GM21529 (cell line): ENCODE results near the gene COL23A1.
"Not testable (repeated sequence)": the region's sequence is repeated elsewhere in the genome, so short reads cannot be mapped to it uniquely, and the experiment has no call there.

Experiments used
- ATAC-seq: cut with Tn5 transposase; IDR thresholded peaks from one replicate; pipeline ENCODE4 v1.9.1; 2021; ENCODE audit not compliant: unreplicated experiment

COL23A1 gene

GRCh38 chr5:178314961-178315820, 275.0 kb downstream of the COL23A1 start:
- ATAC-seq, result no peak

DNA sequence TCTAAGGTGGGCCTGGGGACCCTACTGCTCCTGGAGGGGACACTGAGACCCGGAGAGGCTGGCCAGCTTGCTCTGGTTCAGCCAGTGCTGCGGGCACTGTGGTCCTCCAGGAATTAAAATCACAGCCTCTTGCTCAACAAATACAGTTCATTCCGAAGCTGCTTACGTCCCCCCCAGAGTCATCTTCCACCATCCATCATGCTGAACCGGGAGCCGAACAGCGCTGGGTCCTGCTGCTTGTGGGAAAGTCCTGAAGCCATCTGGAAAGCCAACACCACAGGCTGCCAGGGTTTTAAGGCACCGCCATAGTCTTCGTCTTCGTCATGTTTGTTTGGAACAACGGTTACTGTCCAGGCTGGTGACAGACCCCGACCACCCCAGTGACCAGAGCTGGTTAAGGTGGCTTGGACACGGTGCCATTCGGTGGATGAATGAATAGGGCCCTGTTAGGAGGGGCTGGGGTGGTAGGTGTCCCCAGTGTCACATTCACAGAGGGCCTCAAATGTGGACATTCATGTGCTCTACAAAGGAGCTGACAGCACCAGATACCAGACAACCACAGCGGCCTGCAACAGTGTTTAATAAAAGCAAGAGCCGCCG, 276.0 kb downstream of the COL23A1 start:
- ATAC-seq, result no peak

GRCh38 chr5:178313316-178313715, 276.9 kb downstream of the COL23A1 start:
- no peak for ATAC-seq

GRCh38 chr5:178312880-178313282, 277.3 kb downstream of the COL23A1 start:
- no peak for ATAC-seq

DNA sequence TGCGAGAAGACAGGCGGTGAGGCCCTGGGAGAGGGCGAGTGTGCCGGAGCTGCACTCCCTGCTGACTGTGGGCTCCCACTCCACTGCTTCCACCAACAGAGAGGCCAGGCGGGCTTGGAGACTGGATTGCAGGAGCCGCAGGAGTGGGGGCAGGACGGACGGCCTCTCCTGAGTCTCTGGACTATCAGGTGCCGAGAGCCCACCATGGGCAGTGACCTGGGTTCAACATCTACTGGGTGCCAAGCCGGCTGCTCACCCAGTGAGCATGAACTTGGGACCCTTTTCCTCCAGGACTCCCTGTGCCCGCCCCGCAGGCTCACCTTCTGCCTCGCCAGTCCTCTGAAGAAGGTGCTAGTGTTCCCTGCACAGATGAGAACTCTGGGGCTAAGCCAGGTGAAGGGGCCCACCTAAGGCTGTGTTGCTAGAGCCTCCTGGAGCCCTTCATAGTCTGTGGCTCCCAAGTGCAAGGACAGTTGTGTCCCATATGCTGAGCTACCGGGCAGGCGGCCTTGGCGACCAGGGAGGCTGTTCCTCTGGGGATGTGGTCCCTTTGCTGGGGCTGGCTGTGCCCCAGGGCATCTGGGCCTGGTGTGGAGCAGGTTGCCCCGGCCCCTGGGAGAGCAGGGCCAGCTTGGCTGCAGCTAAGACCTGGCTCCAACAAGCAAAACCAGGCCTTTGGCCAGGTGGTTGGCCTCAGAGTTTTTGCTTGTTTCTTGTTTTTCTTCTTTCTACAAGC, 279.9 kb downstream of the COL23A1 start:
- ATAC-seq, result no peak

GRCh38 chr5:178309271-178310013, 280.8 kb downstream of the COL23A1 start:
- ATAC-seq, result no peak

DNA sequence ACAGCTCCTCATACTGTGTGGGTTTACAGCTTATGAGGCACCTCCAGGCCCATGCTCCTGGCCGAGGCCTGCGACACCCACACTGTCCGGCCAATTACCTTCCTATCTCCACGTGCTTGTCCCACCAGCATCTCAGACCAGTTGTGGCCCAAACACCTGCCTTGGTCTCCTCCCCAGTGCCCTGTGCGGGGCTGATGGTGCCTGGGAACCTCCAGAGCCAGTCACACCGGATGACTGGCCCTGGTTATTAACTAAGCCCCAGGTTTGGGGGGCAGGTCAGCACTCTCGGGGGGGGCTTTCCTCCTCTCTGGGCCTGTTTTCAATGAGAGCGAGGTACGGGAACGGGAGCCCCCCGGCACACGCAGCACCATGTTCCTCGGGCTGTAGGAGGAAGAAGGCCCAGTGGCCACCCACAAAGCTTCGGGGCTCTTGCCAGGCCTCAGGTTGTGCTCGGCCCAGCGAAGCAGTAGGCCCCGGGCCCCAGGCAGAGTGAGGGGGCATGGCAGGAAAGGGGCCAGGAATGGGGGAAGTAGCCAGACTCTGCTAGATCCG, 281.6 kb downstream of the COL23A1 start:
- ATAC-seq, result no peak

GRCh38 chr5:178307267-178308045, 282.7 kb downstream of the COL23A1 start:
- no peak for ATAC-seq

DNA sequence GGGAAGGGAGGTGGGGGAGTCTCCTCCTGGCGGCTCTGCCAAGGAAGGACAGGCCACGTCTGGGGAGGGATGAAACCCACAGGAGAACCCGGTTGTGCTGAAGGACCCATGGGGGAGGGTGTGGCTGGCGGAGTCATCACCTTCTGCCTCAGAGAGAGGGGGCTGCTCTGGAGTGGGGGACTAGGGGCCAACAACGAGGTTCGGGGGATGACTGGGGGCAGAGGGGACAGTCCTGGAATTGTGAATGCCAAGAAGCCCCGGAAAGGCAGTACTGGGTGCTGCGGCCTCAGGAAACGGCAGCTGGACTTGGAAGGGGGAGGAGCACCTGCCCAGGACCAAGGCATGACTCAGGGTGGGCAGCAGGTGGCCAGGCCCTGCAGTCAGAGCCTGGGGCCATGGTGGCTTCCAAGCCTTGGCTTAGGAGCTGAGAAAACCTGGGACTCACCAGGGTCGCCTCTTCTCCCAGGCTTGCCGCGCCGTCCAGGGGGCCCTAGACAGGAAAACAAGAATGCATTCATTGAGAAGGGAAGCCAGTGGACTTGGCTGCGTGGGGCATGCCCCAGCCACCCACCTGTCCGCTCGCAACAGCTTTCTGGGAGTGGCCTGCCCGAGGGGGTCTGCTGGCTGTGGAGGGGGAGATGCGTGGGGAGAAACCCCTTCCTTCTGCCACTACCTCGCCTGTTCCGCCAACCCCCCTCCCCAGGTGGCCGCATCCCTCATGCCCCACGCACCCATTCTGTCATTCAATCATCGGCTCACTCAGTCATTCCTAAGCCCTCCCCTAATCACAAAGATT, 283.6 kb downstream of the COL23A1 start:
- ATAC-seq, result no peak

DNA sequence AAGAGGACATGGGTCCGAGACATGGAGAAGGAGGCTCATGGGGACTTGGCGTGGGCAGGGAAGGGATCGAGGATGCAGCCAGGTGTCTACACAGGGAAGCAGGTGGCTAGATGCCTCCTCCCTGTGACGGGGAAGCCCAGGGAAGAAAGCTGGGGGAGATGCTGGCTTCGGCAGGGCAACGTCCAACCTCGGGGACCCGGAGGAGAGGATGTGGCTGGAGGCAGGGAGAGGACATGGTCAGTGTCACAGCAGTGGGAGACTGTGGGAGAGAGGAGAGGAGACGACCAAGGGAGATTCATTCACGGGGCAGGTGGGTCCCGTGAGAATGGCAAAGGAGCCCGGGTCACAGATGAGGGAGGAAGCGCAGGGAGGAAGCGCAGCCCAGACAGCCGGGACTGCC, 284.4 kb downstream of the COL23A1 start:
- ATAC-seq, result no peak

GRCh38 chr5:178304761-178305645, 285.2 kb downstream of the COL23A1 start:
- no peak for ATAC-seq

DNA sequence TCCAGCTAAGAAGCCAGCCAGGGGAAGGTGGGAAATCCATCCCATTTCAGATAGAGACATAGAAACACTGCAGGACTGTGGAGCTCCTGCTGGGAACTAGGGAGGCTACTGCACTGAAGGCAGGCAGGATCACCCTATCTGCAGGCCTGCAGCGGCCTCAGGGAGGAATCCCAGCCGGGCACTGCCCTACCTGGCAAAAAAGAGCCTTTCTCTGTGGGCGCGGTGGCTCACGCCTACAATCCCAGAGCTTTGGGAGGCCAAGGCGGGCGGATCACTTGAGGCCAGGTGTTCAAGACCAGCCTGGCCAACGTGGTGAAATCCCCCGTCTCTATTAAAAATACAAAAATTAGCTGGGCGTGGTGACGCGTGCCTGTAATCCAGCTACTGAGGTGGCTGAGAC, 286.2 kb downstream of the COL23A1 start:
- ATAC-seq, result no peak

GRCh38 chr5:178302321-178302720, 287.9 kb downstream of the COL23A1 start:
- not testable (repeated sequence) for ATAC-seq

DNA sequence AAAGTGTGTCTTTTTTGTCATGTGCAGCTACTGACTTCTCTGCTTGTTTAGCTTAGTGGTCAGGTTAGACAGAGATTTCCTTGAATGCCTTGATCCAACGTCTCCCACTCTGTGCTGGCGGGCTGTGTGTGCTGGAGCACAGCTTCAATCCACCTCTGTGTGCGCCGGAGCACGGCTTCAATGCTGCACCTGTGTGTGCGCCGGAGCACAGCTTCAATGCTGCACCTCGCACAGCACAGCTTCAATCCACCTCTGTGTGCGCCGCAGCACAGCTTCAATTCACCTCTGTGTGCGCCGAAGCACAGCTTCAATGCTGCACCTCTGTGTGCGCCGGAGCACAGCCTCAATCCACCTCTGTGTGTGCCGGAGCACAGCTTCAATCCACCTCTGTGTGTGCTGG, 288.6 kb downstream of the COL23A1 start:
- ATAC-seq, result no peak

DNA sequence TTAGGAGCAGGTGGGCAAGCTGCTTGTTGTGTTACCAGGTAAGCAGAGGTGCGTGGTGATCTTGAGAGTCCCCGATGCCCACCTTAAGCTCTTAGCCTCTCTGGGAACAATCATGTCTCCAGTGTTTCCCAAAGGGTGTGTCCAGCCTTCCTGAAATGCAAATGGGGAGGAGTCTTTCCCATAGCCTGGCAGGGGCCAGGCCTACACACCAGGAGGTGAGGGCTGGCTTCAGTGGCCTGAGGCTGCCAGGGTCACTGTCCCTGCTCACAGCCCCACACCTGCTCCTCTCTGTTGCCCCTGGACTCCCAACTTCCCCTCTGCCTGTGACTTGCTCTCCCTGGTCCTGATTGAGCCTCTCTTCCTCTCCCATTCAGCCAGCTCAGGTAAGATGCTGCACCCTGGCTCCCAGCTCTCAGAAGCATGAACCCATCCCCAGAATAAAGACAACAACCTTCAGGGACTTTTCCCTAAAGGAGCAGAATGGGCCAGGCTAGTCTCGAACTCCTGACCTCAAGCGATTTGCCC, 291.8 kb downstream of the COL23A1 start:
- ATAC-seq, result no peak

- ATAC-seq, result no peak
These were observed 292.4 kb downstream of the COL23A1 start for GRCh38 chr5:178297751-178298150.

DNA sequence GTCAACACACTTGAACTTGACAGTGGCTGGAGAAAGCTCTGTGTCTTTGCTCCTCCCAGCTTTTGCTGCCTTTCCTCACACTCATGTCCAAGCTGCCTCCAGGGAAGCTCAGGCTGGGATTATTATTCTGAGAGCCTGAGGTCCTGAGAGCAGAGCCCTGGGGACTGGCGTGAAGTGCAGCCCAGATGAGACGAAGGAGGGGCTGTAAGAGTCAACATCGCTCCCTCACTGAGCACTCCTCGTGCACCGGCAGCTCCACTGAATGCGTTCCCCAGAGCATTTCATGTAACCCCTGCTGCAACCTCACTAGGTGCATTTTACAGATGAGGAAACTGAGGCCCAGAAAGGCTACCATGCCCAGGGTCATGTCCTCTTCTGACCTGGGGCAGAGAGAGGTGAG, 294.1 kb downstream of the COL23A1 start:
- ATAC-seq, result no peak

DNA sequence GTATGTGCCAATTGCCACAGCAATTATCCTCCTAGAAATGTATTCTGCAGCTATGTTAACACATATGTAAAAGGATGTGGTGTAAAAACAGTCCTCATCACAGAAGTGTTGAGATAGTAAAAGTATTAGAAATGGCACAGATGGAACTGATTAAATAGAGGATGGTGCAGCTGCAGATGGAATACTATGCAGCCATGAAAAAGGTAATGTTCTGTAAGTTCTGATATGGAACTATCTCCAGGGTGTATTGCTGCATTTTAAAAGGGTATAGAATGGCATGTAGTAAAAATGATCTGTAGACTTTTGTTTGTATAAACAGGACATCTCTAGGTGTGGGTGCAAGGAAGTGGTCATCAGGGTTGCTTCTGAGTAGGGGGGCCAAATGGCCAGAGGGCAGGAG, 294.6 kb downstream of the COL23A1 start:
- no peak for ATAC-seq
